ENCODE measurements around the gene TAS2R43. TPM values are rescaled to one million over a fixed set of nuclear protein-coding genes. Genes with fewer than 3 reads are reported as not detected.
"Not testable (repeated sequence)": the region's sequence is repeated elsewhere in the genome, so short reads cannot be mapped to it uniquely, and the experiment has no call there.

Gene TAS2R43
- total RNA-seq, 4 donors from 2014 or later = 0.39 to 1.3 (median 0.87) TPM

DNA sequence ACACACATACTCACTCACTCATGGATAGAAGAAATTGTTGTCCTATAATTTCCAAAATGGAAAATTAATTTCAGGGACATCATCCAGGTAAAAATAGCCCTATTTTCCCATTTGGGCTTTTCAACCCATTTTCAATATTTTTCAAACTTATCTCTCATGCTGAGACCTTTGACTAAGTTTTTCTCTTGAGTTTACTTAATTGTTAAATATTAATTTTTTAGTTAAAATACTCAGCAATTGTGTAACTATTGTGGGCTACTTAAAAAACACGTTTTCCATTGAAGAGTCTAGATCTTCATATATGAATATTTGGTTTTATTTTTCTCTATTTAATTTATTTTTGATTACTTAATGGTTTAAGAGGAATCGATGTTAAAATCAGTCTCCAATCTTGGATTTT, 14.2 kb upstream of the TAS2R43 start:
- no peak for DNase-seq (ENCODE audit: extremely low spot score)
- no peaks in the 10 kb centered on the region for H3K27me3 ChIP-seq
- TF ChIP-seq EP300 (IDR thresholded peaks at IDR 0.05) = no peak
- TF ChIP-seq POLR2AphosphoS5 (IDR thresholded peaks at IDR 0.05) = no peak
- no peak for TF ChIP-seq CTCF (IDR thresholded peaks at IDR 0.05)
- TF ChIP-seq POLR2A (IDR thresholded peaks at IDR 0.05; ENCODE audit: low read depth) = no peak
- 97% methylated on average over 2 of the region's 2 CpGs for whole genome bisulfite sequencing
- H3K4me1 ChIP-seq = no peaks in the 10 kb centered on the region
- peaks cover 0 to 6% (median 0%) of the 10 kb centered on the region in 4 donors for H3K9me3 ChIP-seq
- H3K4me3 ChIP-seq = no peak overlapping the region
- intact Hi-C loops (cut with DNase I) = no loop called here
- H3K27ac ChIP-seq (replicated peaks in 1 of 4) = no peak overlapping the region
- H3K36me3 ChIP-seq = peaks cover 0 to 10% (median 0%) of the 10 kb centered on the region in 4 donors

- no peak for DNase-seq (ENCODE audit: extremely low spot score)
- Histone ChIP-seq H3K36me3 (peaks cover 0 to 10% (median 0%) of the 10 kb centered on the region in 4 donors), H3K4me3 (no peak overlapping the region), H3K4me1 (no peaks in the 10 kb centered on the region), H3K27me3 (no peaks in the 10 kb centered on the region), H3K9me3 (peaks cover 0 to 3% (median 0%) of the 10 kb centered on the region in 4 donors), H3K27ac (replicated peaks in 1 of 4) (no peak overlapping the region)
- WGBS = 72% methylated on average over 2 of the region's 2 CpGs
- TF ChIP-seq POLR2A (IDR thresholded peaks at IDR 0.05; ENCODE audit: low read depth) (no peak), EP300 (IDR thresholded peaks at IDR 0.05) (no peak), POLR2AphosphoS5 (IDR thresholded peaks at IDR 0.05) (no peak), CTCF (IDR thresholded peaks at IDR 0.05) (no peak)
- intact Hi-C loops (cut with DNase I) = no loop called here
Measured at GRCh38 chr12:11105546-11105945, 13.4 kb upstream of the TAS2R43 start.

DNA sequence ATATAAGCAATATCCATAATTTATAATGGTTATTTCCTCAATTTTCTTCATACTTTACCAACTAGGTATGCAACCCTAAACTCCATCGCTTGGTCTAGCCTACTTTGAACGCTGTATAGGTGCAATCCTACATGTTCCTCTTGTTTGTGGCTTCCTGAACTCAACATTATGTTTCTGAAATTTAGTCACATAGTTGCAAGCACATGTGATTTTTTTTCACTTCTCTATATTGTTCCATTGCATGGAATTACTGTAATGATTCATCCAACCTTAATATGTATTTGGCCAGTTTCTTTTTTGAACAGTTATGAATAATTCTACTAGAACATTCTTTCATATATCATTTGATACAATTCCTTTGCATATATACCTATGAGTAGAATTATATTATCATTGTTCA, 2.8 kb upstream of the TAS2R43 start:
- H3K9me3 ChIP-seq; DNase-seq (ENCODE audit: extremely low spot score); H3K4me1 ChIP-seq; H3K27me3 ChIP-seq; intact Hi-C loops (cut with DNase I); H3K27ac ChIP-seq (replicated peaks in 1 of 4); H3K4me3 ChIP-seq; H3K36me3 ChIP-seq: not testable (repeated sequence)
- no CpG with 5 or more reads among the region's 2 CpGs for WGBS

- intact Hi-C loops (cut with DNase I) = no loop called here
- H3K4me3 ChIP-seq = no peak overlapping the region
- H3K9me3 ChIP-seq = no peaks in the 10 kb centered on the region
- H3K27ac ChIP-seq (replicated peaks in 1 of 4) = no peak overlapping the region
- no peaks in the 10 kb centered on the region for H3K36me3 ChIP-seq
- TF ChIP-seq CTCF (IDR thresholded peaks at IDR 0.05) = no peak
- no peak for TF ChIP-seq POLR2AphosphoS5 (IDR thresholded peaks at IDR 0.05)
- no peak for TF ChIP-seq EP300 (IDR thresholded peaks at IDR 0.05)
- no peak for TF ChIP-seq POLR2A (IDR thresholded peaks at IDR 0.05; ENCODE audit: low read depth)
- H3K27me3 ChIP-seq = no peaks in the 10 kb centered on the region
- no peak for DNase-seq (ENCODE audit: extremely low spot score)
- 80% methylated on average over 5 of the region's 5 CpGs for WGBS
- H3K4me1 ChIP-seq = no peaks in the 10 kb centered on the region
Measured at GRCh38 chr12:11089246-11089645, 2.9 kb downstream of the TAS2R43 start.

GRCh38 chr12:11085419-11085818, 6.7 kb downstream of the TAS2R43 start:
- H3K27ac ChIP-seq (replicated peaks in 1 of 4) = no peak overlapping the region
- 84% methylated on average over 3 of the region's 3 CpGs for WGBS
- DNase-seq (ENCODE audit: extremely low spot score) = no peak
- no peaks in the 10 kb centered on the region for H3K27me3 ChIP-seq
- intact Hi-C loops (cut with DNase I) = no loop called here
- no peak overlapping the region for H3K4me3 ChIP-seq
- no peaks in the 10 kb centered on the region for H3K4me1 ChIP-seq
- TF ChIP-seq EP300 (IDR thresholded peaks at IDR 0.05) = no peak
- no peak for TF ChIP-seq CTCF (IDR thresholded peaks at IDR 0.05)
- TF ChIP-seq POLR2A (IDR thresholded peaks at IDR 0.05; ENCODE audit: low read depth) = no peak
- TF ChIP-seq POLR2AphosphoS5 (IDR thresholded peaks at IDR 0.05) = no peak
- no peaks in the 10 kb centered on the region for H3K36me3 ChIP-seq
- H3K9me3 ChIP-seq = peaks cover 0 to 10% (median 5%) of the 10 kb centered on the region in 4 donors
